OCI-LY1 (cell line): ENCODE results near the gene PTPN6.
A peak's percentile ranks its signal among the peaks of the same experiment; 100 is the strongest.

Experiments used
- H2AFZ ChIP-seq: fragments of 200-600 bp; sonication (generic), shearing (Covaris generic); 2 replicates; pipeline ENCODE4 v1.6.0; 2014; ENCODE audit warnings: antibody characterized with exemption, mild to moderate bottlenecking, low read length
- H3F3A ChIP-seq: fragments of 200-600 bp; sonication (generic), shearing (Covaris generic); 2 replicates; pipeline ENCODE4 v1.6.0; 2014; ENCODE audit warnings: mild to moderate bottlenecking, antibody characterized with exemption, low read length, moderate library complexity; ENCODE audit not compliant: insufficient read depth
- H3K27ac ChIP-seq: fragments of 200-600 bp; sonication (generic); 2 replicates; pipeline ENCODE4 v1.5.1; 2014; ENCODE audit warnings: low read length, mixed run types, mild to moderate bottlenecking, low read depth; ENCODE audit not compliant: poor library complexity, severe bottlenecking
- H3K27me3 ChIP-seq: fragments of 200-600 bp; sonication (generic); 2 replicates; pipeline ENCODE4 v1.6.0; 2014; ENCODE audit warnings: antibody characterized with exemption, mild to moderate bottlenecking, low read length, moderate library complexity; ENCODE audit not compliant: insufficient read depth
- H3K36me3 ChIP-seq: fragments of 200-600 bp; sonication (generic); 2 replicates; pipeline ENCODE4 v1.6.1; 2014; ENCODE audit warnings: mild to moderate bottlenecking, antibody characterized with exemption, low read length, moderate library complexity, mixed read lengths; ENCODE audit not compliant: insufficient read depth
- H3K4me1 ChIP-seq: fragments of 200-600 bp; sonication (generic); 2 replicates; pipeline ENCODE4 v1.5.1; 2014; ENCODE audit warnings: mild to moderate bottlenecking, low read length, moderate library complexity; ENCODE audit not compliant: insufficient read depth, severe bottlenecking
- H3K4me2 ChIP-seq: fragments of 200-600 bp; sonication (generic), shearing (Covaris generic); 2 replicates; pipeline ENCODE4 v1.6.1; 2014; ENCODE audit warnings: low read length
- H3K4me3 ChIP-seq: fragments of 200-600 bp; sonication (generic); 2 replicates; pipeline ENCODE4 v1.5.1; 2014; ENCODE audit warnings: low read length, low read depth, mild to moderate bottlenecking, mixed read lengths; ENCODE audit not compliant: poor library complexity, severe bottlenecking
- H3K79me2 ChIP-seq: fragments of 200-600 bp; shearing (Covaris generic); 2 replicates; pipeline ENCODE4 v1.6.1; 2016; ENCODE audit warnings: mixed run types, low read length, mixed read lengths; ENCODE audit not compliant: insufficient read depth
- H3K9ac ChIP-seq: fragments of 200-600 bp; sonication (generic), shearing (Covaris generic); 2 replicates; pipeline ENCODE4 v1.6.1; 2014; ENCODE audit warnings: mild to moderate bottlenecking, low read length, mixed read lengths
- H3K9me2 ChIP-seq: fragments of 200-600 bp; sonication (generic), shearing (Covaris generic); 2 replicates; pipeline ENCODE4 v1.6.1; 2014; ENCODE audit warnings: low read depth, mild to moderate bottlenecking, low read length, mixed read lengths
- H3K9me3 ChIP-seq: fragments of 200-600 bp; shearing (Covaris generic); 2 replicates; pipeline ENCODE4 v1.6.1; 2014; ENCODE audit warnings: low read length, mixed read lengths
- H4K20me1 ChIP-seq: fragments of 200-600 bp; sonication (generic), shearing (Covaris generic); 2 replicates; pipeline ENCODE4 v1.6.0; 2016; ENCODE audit warnings: mild to moderate bottlenecking, low read length; ENCODE audit not compliant: insufficient read depth
- CTCF ChIP-seq: fragments of 200-600 bp; sonication (generic), shearing (Covaris generic); IDR thresholded peaks from 2 replicates; pipeline ENCODE4 v1.5.1; 2017; ENCODE audit warnings: mild to moderate bottlenecking, antibody characterized with exemption, low read length, moderate library complexity, mixed read lengths
- EZH2 ChIP-seq: fragments of 200-600 bp; sonication (generic), shearing (Covaris generic); IDR thresholded peaks from 2 replicates; pipeline ENCODE4 v1.8.0; 2017; ENCODE audit warnings: borderline replicate concordance, mixed run types, mild to moderate bottlenecking, antibody characterized with exemption, low read length, moderate library complexity, mixed read lengths

The PTPN6 gene

DNA sequence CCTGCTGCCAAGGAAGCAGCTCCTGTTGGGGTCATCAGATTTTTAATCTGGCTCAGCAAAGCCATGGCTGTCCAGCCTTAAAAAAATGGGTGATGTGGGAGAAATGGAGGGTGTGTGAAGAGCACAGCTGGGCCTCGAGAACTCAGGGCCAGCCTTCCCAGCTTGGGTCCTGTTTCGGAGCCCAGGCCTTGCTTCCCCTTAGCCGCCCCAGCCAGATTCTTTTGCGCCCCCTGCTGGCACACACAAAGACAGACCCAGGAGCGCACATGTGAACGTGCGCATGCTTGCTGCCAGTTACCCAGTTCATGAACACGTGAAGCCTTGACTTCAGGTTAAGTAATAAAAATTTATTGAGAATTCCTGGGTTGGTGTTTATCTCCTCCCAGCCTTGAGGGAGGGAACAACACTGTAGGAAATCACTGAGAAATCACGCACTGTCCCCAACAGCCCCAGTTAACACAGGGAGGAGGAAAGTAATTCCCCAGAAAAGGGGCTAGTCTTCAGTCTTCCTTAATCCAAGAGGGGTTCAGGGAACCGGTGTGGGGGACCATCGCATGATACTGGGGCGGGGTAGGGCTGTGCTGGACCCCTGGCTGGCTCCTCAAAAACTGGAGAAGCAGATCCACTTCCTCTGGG is 14.0 kb downstream of the PTPN6 start:
- Histone ChIP-seq H2AFZ (no peak overlapping the region), H3K27ac (peak overlapping the region; percentile 12), H3K79me2 (peaks cover 7% of the 10 kb centered on the region; the same call in 1 of the 2 replicates), H3K9me2 (no peaks in the 10 kb centered on the region), H3K9ac (no peak overlapping the region), H3K4me2 (no peak overlapping the region), H3K36me3 (peaks cover 52% of the 10 kb centered on the region), H3K27me3 (0 out of 2 replicates have a peak, but pooled peaks cover 4% of the 10 kb centered on the region), H3F3A (0 out of 2 replicates have a peak, but pooled peaks cover 4% of the 10 kb centered on the region), H3K4me3 (no peak overlapping the region), H3K4me1 (peaks cover 51% of the 10 kb centered on the region), H3K9me3 (no peaks in the 10 kb centered on the region), H4K20me1 (no peaks in the 10 kb centered on the region)
- TF ChIP-seq EZH2 (no peak), CTCF (peak; percentile 98)

DNA sequence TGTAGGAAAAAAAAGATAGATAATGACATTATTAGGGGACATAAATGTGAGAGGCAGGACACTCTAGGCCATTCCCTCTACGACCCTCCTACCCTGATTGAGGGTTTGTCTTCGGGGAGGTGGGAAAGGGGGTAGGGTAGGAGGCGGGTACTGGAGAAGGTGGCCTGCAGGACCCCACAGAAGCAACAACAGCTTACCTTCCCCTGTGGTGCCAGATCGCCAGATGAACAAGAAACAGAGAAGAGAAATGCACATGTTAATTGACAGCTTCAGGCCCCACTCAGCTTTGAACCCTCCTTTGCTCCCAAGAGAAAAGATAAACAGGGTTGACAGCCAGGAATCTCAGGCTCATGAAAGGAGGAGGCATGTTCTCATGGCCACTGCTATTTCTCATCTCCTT is 14.6 kb downstream of the PTPN6 start:
- H3F3A ChIP-seq: 0 out of 2 replicates have a peak, but pooled peaks cover 4% of the 10 kb centered on the region
- no peak overlapping the region for H3K9ac ChIP-seq
- H3K4me1 ChIP-seq: peaks cover 51% of the 10 kb centered on the region

GRCh38 chr12:6966351-6966750 is 15.2 kb downstream of the PTPN6 start:
- H3K27me3 ChIP-seq: no peaks in the 10 kb centered on the region
- H3K36me3 ChIP-seq: peaks cover 52% of the 10 kb centered on the region
- peaks cover 13% of the 10 kb centered on the region for H3K79me2 ChIP-seq
- no peak overlapping the region for H3K27ac ChIP-seq
- no peak for TF ChIP-seq EZH2
- TF ChIP-seq CTCF: no peak
- H3K9me2 ChIP-seq: no peaks in the 10 kb centered on the region
- H3K4me3 ChIP-seq: no peak overlapping the region
- no peaks in the 10 kb centered on the region for H4K20me1 ChIP-seq
- no peaks in the 10 kb centered on the region for H3K9me3 ChIP-seq
- no peak overlapping the region for H2AFZ ChIP-seq
- H3K4me1 ChIP-seq: peaks cover 46% of the 10 kb centered on the region
- H3K9ac ChIP-seq: no peak overlapping the region
- 0 out of 2 replicates have a peak, but pooled peaks cover 4% of the 10 kb centered on the region for H3F3A ChIP-seq
- H3K4me2 ChIP-seq: no peak overlapping the region

More for the DNA sequence above, 14.6 kb downstream of the PTPN6 start:
- Histone ChIP-seq H3K36me3 (peaks cover 52% of the 10 kb centered on the region), H2AFZ (no peak overlapping the region), H3K4me3 (no peak overlapping the region), H3K79me2 (peaks cover 7% of the 10 kb centered on the region; the same call in 1 of the 2 replicates), H3K9me3 (no peaks in the 10 kb centered on the region), H3K27ac (peak overlapping the region; percentile 11), H3K9me2 (no peaks in the 10 kb centered on the region), H3K27me3 (no peaks in the 10 kb centered on the region), H3K4me2 (no peak overlapping the region), H4K20me1 (no peaks in the 10 kb centered on the region)
- no peak for TF ChIP-seq CTCF
- no peak for TF ChIP-seq EZH2
